VCaP (cell line): ENCODE data around the gene SCO1.

Source experiments
- H3K27ac ChIP-seq: fragments of 450-650 bp; 2 replicates; pipeline ENCODE4 v1.5.1; 2017
- TF ChIP-seq, protein P1 (sequence below): fragments of 450-650 bp; conservative IDR thresholded peaks from 2 replicates; pipeline ENCODE4 v1.5.1; 2017; ENCODE audit warnings: mild to moderate bottlenecking, moderate library complexity

The SCO1 gene

GRCh38 chr17:10663231-10663630 is 34.1 kb downstream of the SCO1 start:
- no peak overlapping the region for H3K27ac ChIP-seq
- TF ChIP-seq, protein P1, sequence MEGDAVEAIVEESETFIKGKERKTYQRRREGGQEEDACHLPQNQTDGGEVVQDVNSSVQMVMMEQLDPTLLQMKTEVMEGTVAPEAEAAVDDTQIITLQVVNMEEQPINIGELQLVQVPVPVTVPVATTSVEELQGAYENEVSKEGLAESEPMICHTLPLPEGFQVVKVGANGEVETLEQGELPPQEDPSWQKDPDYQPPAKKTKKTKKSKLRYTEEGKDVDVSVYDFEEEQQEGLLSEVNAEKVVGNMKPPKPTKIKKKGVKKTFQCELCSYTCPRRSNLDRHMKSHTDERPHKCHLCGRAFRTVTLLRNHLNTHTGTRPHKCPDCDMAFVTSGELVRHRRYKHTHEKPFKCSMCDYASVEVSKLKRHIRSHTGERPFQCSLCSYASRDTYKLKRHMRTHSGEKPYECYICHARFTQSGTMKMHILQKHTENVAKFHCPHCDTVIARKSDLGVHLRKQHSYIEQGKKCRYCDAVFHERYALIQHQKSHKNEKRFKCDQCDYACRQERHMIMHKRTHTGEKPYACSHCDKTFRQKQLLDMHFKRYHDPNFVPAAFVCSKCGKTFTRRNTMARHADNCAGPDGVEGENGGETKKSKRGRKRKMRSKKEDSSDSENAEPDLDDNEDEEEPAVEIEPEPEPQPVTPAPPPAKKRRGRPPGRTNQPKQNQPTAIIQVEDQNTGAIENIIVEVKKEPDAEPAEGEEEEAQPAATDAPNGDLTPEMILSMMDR = no peak

DNA sequence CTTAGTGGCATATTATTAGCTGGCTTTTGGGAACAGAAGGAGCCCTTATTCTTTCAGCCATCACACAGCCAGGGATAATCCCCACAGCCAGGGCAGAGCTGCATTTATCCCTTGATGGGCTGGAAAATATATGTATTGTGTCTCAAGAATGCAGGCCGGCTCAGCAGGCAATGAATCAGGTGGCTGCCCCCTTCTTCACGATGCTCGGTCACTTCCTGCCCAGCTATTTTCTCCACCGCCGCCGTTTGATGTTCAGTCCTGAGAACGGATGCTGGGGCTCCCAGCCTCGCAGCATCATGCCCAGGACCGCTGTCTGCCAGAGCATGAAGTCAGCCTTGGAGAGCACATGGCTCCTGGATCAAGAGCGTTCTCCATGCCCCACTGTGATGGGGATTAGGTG is 35.9 kb downstream of the SCO1 start:
- TF ChIP-seq, protein P1 = no peak
- H3K27ac ChIP-seq = no peak overlapping the region

- no peak overlapping the region for H3K27ac ChIP-seq
- TF ChIP-seq, protein P1 = no peak
Measured at GRCh38 chr17:10657879-10658278, 39.5 kb downstream of the SCO1 start.

DNA sequence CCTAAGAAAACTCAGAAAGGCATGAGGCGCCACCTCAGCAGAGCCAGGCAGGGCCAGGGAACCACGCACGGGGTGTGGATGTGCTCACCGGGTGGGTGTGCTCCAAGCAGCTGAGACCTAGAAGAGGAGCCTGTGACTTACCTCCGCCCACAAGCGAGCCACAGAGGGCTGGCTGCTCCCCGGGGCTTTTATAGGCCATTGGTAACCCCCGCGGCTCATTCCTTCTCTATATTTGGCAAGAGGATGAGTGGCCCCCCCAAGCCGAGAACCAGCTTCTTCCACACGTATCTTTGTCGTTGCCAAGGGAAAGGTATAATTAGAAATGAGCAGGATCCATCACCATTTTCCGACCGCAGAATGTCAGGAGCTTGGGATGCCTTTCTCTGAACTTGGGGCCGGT is 40.2 kb downstream of the SCO1 start, which contains the start of gene MYH3:
Gene MYH3, minus strand, starts transcription at position 162 of the 400 bp plus-strand sequence. CDS start 2,245 bp downstream, outside the sequence.
- TF ChIP-seq, protein P1 = no peak

GRCh38 chr17:10653987-10654386 is 43.3 kb downstream of the SCO1 start:
- no peak overlapping the region for H3K27ac ChIP-seq
- TF ChIP-seq, protein P1 = no peak

More for the DNA sequence above, 40.2 kb downstream of the SCO1 start, which contains the start of gene MYH3:
- H3K27ac ChIP-seq = no peak within 1 kb of the TSS

DNA sequence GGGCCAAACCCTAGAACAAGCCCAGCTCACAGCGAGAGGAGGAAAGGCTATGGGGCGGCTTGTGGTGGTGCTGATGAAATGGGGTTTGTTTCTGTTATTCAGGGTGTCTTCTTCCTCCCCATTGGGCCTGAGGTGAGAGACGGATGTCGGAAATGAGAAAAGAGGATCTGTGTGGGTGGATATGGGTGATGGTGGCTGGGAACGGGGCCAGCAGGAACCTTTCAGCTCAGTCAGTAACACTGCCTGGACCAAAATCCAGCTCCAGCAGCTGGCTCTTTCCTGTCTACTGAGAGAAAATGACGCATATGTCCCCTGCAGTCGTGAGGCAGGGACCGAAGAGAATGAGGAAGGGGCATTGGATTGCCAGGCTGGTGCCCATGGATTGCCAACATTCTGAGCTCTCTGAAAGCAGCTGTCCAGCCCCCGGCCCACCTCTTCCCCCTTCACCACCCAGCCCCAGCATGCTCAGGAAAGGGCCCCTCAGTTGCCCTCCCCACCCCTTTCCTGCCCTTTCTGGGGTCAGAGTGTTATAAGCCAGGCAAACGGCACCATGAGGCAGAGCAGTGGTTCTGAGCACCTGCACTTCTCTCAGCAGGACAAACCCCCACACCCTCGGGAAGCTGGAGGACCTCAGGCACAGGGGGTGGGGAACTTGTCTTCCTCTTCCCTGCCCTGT is 44.2 kb downstream of the SCO1 start:
- TF ChIP-seq, protein P1 = no peak
- no peak overlapping the region for H3K27ac ChIP-seq

GRCh38 chr17:10651927-10652326 is 45.4 kb downstream of the SCO1 start:
- no peak overlapping the region for H3K27ac ChIP-seq
- TF ChIP-seq, protein P1 = no peak
